Fibroblast of pulmonary artery (primary cell): ENCODE measurements around the gene KIAA1549.
A peak's percentile ranks its signal among the peaks of the same experiment; 100 is the strongest.

Experiments
- DNase-seq: peaks from one replicate; pipeline ENCODE4 v3.0.0-alpha.2; 2010; ENCODE audit warnings: low read depth
- H3K4me3 ChIP-seq: replicated peaks from 2 replicates; pipeline ENCODE4 v1.5.1; 2011; ENCODE audit warnings: low read depth, mild to moderate bottlenecking, control low read depth, low read length, moderate library complexity
- CTCF ChIP-seq: IDR thresholded peaks from 2 replicates; pipeline ENCODE4 v1.5.1; 2011; ENCODE audit warnings: mild to moderate bottlenecking, control low read depth, low read length, inconsistent platforms; ENCODE audit errors: missing control alignments

The KIAA1549 gene

GRCh38 chr7:138880881-138881578, 100.2 kb downstream of the KIAA1549 start:
- H3K4me3 ChIP-seq = no peak overlapping the region
- TF ChIP-seq CTCF = no peak
- peak; percentile 39 for DNase-seq

- TF ChIP-seq CTCF = no peak
- H3K4me3 ChIP-seq = no peak overlapping the region
- DNase-seq = no peak
Measured at GRCh38 chr7:138879356-138879755, 101.8 kb downstream of the KIAA1549 start.

- DNase-seq = no peak
- no peak overlapping the region for H3K4me3 ChIP-seq
- no peak for TF ChIP-seq CTCF
Measured at GRCh38 chr7:138878856-138879255, 102.3 kb downstream of the KIAA1549 start.

GRCh38 chr7:138878051-138878450, 103.1 kb downstream of the KIAA1549 start:
- H3K4me3 ChIP-seq = no peak overlapping the region
- no peak for TF ChIP-seq CTCF
- DNase-seq = no peak

GRCh38 chr7:138876326-138876725, 104.9 kb downstream of the KIAA1549 start:
- TF ChIP-seq CTCF = no peak
- H3K4me3 ChIP-seq = no peak overlapping the region
- DNase-seq = no peak

- peak; percentile 63 for DNase-seq
- H3K4me3 ChIP-seq = no peak overlapping the region
Measured at GRCh38 chr7:138875794-138876193, 105.4 kb downstream of the KIAA1549 start.

More at GRCh38 chr7:138875794-138876193, 105.4 kb downstream of the KIAA1549 start:
- no peak for TF ChIP-seq CTCF
